ENCODE measurements around the gene HPGD. TPM values are rescaled to one million over a fixed set of nuclear protein-coding genes. Genes with fewer than 3 reads are reported as not detected.

HPGD gene
- total RNA-seq, 3 donors from 2014 or later (not counting 1 experiment from before 2014, with no cell fraction given): 2.2 to 26.7 (median 12.0) TPM

- Histone ChIP-seq H3K4me3 (ENCODE audit: low read length) (no peak overlapping the region), H3K4me1 (ENCODE audit: control insufficient read depth, insufficient read depth, low read length) (no peaks in the 10 kb centered on the region), H3K27ac (ENCODE audit: low read length) (no peak overlapping the region), H3K36me3 (ENCODE audit: control insufficient read depth, insufficient read depth, low read length) (no peaks in the 10 kb centered on the region), H3K9me3 (ENCODE audit: control insufficient read depth, insufficient read depth, low read length) (no peaks in the 10 kb centered on the region), H3K27me3 (ENCODE audit: control insufficient read depth, insufficient read depth, low read length) (no peaks in the 10 kb centered on the region)
- Mint-ChIP-seq H3K4me1 (no peaks in the 10 kb centered on the region), H3K9me3 (no peaks in the 10 kb centered on the region), H3K4me3 (no peak overlapping the region), H3K36me3 (no peaks in the 10 kb centered on the region), H3K27ac (no peak overlapping the region), H3K27me3 (ENCODE audit: low read depth in 2 of 2) (peaks cover 0 to 12% of the 10 kb centered on the region in 2 donors)
- ATAC-seq: no peak
- no peak for DNase-seq
- WGBS (ENCODE audit: insufficient coverage): 92% methylated on average over 5 of the region's 5 CpGs
- TF ChIP-seq CTCF (IDR thresholded peaks at IDR 0.05): no peak
- intact Hi-C loops (cut with micrococcal nuclease): no loop called here
These were observed 37.3 kb downstream of the HPGD start for GRCh38 chr4:174485025-174485424.

- H3K9me3 ChIP-seq (ENCODE audit: control insufficient read depth, insufficient read depth, low read length): no peaks in the 10 kb centered on the region
- Mint-ChIP-seq H3K9me3 (no peaks in the 10 kb centered on the region), H3K4me1 (no peaks in the 10 kb centered on the region), H3K27ac (no peak overlapping the region), H3K36me3 (no peaks in the 10 kb centered on the region), H3K27me3 (ENCODE audit: low read depth in 2 of 2) (peaks cover 3 to 19% of the 10 kb centered on the region in 2 donors), H3K4me3 (no peak overlapping the region)
- H3K4me1 ChIP-seq (ENCODE audit: control insufficient read depth, insufficient read depth, low read length): no peaks in the 10 kb centered on the region
- H3K27me3 ChIP-seq (ENCODE audit: control insufficient read depth, insufficient read depth, low read length): no peaks in the 10 kb centered on the region
- H3K4me3 ChIP-seq (ENCODE audit: low read length): no peak overlapping the region
- intact Hi-C loops (cut with micrococcal nuclease): no loop called here
- no peak for ATAC-seq
- 92% methylated on average over 3 of the region's 3 CpGs for WGBS (ENCODE audit: insufficient coverage)
- H3K36me3 ChIP-seq (ENCODE audit: control insufficient read depth, insufficient read depth, low read length): no peaks in the 10 kb centered on the region
- H3K27ac ChIP-seq (ENCODE audit: low read length): no peak overlapping the region
- no peak for TF ChIP-seq CTCF (IDR thresholded peaks at IDR 0.05)
- DNase-seq: no peak
These were observed 38.5 kb downstream of the HPGD start for GRCh38 chr4:174483792-174484191.

GRCh38 chr4:174479140-174479539, 43.1 kb downstream of the HPGD start:
- Histone ChIP-seq H3K9me3 (ENCODE audit: control insufficient read depth, insufficient read depth, low read length) (no peaks in the 10 kb centered on the region), H3K4me1 (ENCODE audit: control insufficient read depth, insufficient read depth, low read length) (no peaks in the 10 kb centered on the region), H3K4me3 (ENCODE audit: low read length) (no peak overlapping the region), H3K27ac (ENCODE audit: low read length) (no peak overlapping the region), H3K36me3 (ENCODE audit: control insufficient read depth, insufficient read depth, low read length) (no peaks in the 10 kb centered on the region), H3K27me3 (ENCODE audit: control insufficient read depth, insufficient read depth, low read length) (no peaks in the 10 kb centered on the region)
- no peak for TF ChIP-seq CTCF (IDR thresholded peaks at IDR 0.05)
- ATAC-seq (no peak), DNase-seq (no peak)
- no peaks in the 10 kb centered on the region for H3K9me3 Mint-ChIP-seq
- WGBS (ENCODE audit: insufficient coverage): 100% methylated on average over 2 of the region's 2 CpGs
- H3K36me3 Mint-ChIP-seq: no peaks in the 10 kb centered on the region
- no peaks in the 10 kb centered on the region for H3K4me1 Mint-ChIP-seq
- no peak overlapping the region for H3K27ac Mint-ChIP-seq
- peaks cover 3 to 19% of the 10 kb centered on the region in 2 donors for H3K27me3 Mint-ChIP-seq (ENCODE audit: low read depth in 2 of 2)
- intact Hi-C loops (cut with micrococcal nuclease): no loop called here
- no peak overlapping the region for H3K4me3 Mint-ChIP-seq

GRCh38 chr4:174475528-174475927, 46.8 kb downstream of the HPGD start:
- Mint-ChIP-seq H3K9me3 (no peaks in the 10 kb centered on the region), H3K36me3 (no peaks in the 10 kb centered on the region), H3K4me1 (no peaks in the 10 kb centered on the region), H3K27me3 (ENCODE audit: low read depth in 2 of 2) (peaks cover 3 to 30% of the 10 kb centered on the region in 2 donors), H3K4me3 (no peak overlapping the region), H3K27ac (no peak overlapping the region)
- no peak for ATAC-seq
- TF ChIP-seq CTCF (IDR thresholded peaks at IDR 0.05): no peak
- Histone ChIP-seq H3K4me1 (ENCODE audit: control insufficient read depth, insufficient read depth, low read length) (no peaks in the 10 kb centered on the region), H3K27me3 (ENCODE audit: control insufficient read depth, insufficient read depth, low read length) (no peaks in the 10 kb centered on the region), H3K27ac (ENCODE audit: low read length) (no peak overlapping the region), H3K9me3 (ENCODE audit: control insufficient read depth, insufficient read depth, low read length) (no peaks in the 10 kb centered on the region), H3K36me3 (ENCODE audit: control insufficient read depth, insufficient read depth, low read length) (no peaks in the 10 kb centered on the region), H3K4me3 (ENCODE audit: low read length) (no peak overlapping the region)
- 83% methylated on average over 3 of the region's 3 CpGs for WGBS (ENCODE audit: insufficient coverage)
- intact Hi-C loops (cut with micrococcal nuclease): no loop called here
- no peak for DNase-seq
